NCI-H2171 treated with DMSO at 0.1 percent for 48 hours (cell line): Measurements from ENCODE around the gene RAB34.

ENCODE experiments used
- DNase-seq: peaks from one replicate; lab custom pipeline; 2025; lab: John Stamatoyannopoulos, UW

The RAB34 gene, protein sequence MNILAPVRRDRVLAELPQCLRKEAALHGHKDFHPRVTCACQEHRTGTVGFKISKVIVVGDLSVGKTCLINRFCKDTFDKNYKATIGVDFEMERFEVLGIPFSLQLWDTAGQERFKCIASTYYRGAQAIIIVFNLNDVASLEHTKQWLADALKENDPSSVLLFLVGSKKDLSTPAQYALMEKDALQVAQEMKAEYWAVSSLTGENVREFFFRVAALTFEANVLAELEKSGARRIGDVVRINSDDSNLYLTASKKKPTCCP

DNA sequence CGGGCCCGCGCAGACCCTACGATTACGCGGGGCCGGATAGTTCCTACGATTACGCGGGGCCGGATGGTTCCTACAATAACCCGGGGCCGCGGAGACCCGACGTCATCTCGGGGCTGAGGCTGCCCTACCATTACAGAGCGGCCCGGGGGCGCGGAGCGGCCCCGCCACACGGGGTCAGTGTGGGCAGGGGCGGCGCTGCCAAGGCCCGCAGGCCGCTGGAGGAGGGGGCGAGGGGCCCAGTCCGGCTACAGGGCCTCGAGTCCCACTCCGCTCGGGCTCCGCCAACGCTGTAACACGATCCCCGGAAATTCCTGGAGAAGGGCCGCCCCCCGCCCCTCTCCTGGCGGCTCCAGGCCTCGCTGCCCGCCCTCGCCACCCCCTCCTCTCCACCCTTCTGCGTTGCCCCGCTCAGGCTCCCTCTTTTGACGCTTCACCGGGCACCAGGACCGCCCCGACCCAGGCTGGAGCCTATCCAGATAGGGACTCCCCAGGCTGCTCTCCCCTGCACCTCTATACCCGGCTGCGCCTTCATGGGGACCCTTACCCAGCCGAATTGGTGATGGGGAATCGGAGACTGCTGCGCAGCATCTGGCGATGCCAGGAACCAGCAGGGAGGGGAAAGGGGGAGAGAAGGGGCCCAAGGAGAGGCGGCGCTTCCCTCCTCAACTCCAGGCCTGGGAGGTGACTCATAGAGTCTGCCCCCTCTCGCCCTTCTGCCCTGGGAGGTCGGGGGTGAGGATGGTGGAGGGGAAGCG lies at the start of gene RAB34:
RAB34 (minus strand) TSS at position 291 of the 755 bp plus-strand sequence. CDS start 602 bp downstream, outside the sequence.
- DNase-seq, result peak; percentile 84

DNA sequence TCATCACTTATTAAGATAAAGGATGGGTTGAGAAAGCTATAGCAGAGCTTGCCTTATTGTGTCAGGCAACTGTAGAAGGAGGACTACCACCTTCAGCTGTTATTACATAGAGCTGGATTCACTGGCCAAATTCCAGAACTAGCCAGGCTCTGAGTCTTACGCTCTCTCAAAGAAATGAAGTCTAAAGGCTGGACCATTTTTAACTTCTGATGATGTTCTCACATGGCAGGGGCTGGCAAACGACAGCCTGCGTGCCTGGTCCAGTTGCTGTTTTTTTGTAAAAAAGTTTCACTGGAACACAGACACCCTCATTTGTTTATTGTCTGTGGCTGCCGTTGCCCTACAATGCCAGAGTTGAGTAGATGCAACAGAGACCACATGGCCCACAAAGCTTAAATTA lies 47.4 kb upstream of the RAB34 start:
- DNase-seq, result no peak

DNA sequence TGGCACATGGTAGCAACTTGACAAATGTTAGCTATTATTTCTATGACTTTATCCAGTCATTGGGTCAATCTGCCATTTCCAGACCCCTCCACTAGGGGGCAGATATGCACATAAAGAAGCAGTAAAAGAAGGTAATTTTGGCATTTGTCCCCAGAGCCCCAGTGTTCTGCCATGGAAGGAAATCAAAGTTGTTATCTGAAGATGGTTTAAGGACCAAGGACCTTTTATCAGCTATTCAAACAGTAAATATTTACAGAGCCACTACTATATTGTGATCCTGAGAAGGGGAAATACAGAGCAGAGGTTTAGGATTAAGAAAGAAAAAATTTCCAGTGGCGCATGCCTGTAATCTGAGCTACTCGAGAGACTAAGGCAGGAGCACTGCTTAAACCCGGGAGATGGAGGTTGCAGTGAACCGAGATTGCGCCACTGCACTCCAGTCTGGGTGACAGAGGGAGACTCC lies 46.2 kb upstream of the RAB34 start:
- DNase-seq, result peak; percentile 69

DNA sequence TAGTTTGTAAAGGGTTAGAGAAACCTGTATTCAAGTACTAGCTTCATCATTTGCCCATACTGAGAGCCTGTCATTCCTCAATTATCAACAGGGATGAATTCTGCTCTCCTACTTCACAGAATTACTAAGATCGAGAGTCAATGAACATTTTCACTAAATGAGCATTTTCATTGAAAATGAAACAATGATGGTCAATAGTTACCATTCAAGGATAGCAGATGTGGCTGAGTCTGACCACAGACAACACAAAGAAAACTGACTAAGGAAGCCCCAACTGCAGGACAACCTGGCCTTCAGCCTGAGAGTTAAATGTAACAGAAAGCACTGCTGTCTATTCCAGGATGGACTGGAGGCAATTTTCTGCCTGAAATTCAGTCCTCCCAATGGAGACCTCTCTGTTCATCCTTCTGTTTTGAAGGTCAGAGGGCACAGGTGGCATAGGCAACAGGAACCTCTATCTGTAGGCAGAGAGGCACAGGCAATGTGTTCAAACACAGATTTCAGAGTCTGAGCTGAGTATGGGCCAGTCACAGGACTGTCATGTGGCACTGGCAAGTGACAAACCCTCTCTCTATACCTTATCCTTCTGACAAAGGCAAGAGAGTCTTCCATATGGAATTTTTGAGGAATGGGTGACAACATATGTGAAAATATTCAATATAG lies 45.6 kb upstream of the RAB34 start:
- no peak for DNase-seq

DNA sequence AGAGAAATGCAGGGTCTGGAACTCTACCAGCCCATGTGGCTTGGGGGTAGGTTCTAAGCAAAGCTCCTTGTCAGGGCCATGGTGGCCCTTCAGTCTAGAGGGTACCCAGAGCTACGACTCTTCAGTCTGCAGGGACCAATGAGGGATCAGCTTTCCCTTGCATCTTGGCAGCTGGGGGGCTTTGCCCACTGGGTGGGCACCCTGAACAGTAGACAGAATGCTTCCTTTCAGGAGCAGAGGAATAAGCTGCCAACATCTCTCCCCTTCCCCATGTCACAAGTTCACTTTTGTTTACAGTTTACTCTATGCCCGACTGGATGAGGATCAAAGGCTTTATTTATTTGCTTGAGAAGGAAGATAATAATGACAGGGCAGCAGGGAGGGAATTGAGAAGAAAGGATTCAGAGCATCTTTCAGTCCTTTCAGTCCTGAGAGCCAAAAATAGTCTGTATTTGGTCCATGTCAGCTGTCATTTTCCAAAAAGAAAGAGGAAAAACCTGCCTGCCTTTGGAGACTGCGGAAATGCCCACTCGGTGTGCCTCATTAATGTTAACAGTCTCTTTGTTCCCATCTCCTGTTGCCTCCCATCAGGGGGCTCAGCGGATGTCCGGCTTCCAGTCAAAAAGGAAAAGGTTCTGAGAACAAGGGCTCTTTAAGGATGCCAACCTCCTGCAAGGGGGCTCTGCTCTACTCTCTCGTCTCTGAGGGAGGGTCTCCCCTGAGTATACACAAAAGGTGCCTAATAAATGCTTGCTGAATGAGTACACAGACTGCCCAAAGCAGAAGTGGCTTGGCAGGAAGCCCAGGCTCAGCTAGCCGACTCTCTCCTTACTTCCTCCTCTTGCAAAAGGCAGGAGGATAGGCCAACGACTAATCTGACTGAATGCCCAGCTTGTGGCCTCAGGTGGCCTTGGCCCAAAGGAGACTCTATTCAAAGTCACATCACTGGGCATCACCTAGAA lies 43.2 kb upstream of the RAB34 start:
- DNase-seq, result no peak

DNA sequence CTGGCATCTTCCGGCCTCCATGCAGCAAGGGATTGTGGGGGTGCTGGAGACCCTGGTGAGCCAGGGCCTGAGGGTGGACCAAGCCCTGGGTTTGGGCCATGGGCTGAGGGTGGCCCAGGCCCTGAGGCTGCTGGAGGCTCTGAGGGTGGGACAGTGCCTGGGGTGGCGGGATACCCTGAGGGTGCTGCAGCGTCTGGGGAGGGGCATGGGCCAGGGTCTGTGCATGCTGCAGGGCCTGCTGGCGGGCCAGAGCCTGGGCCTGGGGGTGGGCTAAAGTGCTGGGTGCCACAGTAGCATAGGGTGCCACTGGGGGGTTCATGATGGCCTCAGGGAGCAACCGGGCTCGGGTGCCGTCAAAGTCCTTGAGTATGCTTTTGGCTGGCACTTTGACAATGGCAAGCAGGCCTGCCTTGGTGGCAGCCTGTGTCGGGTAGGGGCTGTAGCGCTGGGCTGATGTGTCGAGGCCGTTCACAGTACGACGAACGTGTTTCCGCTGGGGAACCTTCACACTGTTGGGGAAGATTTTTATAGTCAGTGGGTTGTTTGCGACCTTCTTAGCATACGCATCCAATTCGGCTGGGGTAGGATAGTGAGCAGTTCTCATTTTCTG lies 41.7 kb upstream of the RAB34 start:
- no peak for DNase-seq

DNA sequence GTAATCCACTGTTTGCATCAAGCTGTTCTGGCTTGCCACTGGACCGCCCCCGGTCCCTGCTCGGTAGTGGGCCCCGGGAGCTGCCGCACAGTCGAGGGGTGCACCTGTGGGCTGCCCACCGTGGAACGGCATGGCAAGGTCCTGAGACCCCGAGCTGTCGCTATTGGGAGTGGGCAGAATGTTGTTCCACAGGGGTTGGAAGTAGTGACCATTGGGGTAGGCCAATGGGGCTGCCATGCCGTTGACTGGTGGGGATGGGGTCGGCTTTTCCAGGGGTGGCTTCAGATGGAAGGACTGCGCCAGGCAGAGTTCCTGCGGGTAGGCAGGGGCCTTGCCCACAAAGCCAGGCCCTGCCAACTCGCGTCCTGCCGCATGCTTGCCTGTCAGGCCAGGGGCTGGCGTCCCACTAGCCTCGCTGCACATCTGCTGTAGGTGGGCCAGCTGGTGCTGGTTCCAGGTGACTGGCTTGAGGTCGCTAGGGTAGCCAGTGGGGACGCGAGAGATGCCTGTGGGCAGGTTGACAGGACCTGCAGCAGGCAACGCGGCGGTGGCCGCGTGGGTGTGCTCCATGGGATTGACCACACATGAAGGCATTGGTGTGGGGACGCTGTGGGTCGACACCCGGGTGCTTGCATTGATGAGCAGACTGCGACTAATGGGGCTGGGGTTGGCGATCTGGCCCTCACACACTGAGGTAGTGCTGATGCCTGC lies 40.9 kb upstream of the RAB34 start:
- no peak for DNase-seq

DNA sequence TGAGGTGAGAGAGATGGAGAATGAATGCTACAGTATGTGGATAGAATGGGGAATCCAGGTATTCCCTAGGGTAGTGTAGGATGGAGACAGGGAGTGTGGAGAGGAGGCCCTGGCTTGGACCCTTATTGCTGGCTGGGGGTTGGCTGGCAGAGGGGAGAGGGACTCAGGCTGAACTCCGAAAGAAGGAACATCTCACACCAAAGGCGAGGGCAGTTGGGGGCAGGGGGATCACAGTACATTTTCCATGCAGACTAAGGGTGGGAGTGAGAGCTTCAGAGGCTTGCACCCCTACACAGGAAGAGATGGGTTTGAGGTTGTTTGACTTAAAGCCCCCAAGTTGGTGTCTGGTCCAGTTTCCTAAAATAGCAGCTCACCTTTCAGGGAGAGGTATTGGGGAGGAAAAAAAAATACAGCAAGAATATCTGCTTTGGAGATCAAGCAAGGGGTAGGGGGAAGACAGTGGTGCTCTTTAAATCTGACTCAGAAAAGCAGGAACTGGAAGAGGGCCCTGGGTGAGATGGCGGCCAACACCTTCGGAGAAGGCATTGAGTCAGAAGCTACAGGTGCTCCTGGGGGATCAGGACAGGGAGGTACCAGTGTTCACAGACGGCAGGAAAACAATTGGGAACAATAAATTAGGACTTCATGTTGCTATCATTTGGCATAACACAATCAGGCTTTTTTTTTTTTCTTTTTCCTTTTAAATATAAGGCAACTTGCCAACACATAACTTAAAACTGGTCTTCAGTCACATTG lies 38.6 kb upstream of the RAB34 start:
- no peak for DNase-seq

DNA sequence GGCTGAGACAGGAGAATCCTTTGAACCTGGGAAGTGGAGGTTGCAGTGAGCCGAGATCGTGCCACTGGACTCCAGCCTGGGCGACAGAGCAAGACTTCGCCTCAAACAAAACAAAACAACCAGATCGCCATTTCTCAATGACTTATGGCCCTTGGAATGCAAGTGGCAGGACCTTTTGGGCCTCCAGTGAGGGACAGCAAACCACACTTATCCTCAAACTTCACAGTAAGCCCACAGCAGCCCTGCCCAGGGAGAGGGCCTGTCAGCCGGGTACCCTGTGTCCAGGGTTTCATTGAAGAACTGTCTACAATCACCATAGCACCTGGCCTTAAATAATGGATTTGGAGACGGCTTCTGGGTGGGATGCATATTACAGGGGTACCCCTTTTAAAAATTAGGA lies 37.8 kb upstream of the RAB34 start:
- no peak for DNase-seq

DNA sequence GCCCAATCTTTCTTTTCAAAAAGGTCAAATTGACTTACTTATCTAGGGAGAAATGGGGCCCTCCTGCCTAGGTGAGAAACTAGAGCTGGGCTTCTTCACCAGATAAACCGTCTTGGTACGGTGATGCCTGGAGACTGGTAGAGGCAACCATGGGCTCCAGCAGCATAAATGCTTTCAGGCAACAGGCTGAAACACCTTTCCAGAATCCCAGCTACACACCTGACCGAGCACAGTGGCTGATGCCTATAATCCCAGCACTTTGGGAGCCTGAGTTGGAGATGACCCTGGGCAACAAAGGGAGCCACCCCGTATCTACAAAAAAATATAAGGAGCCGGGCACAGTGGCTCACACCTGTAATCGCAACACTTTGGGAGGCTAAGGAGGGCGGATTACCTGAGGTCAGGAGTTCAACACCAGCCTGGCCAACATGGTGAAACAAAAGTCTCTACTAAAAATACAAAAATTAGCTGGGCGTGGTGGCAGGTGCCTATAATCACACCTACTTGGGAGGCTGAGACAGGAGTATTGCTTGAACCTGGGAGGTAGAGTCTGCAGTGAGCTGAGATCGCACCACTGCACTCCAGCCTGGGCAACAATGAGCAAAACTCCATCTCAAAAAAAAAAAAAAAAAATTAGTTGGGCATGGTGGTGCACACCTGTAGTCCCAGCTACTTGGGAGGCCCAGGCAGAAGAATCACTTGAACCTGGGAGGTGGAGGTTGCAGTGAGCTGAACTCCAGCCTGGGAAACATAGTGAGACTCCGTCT lies 34.1 kb upstream of the RAB34 start:
- no peak for DNase-seq

DNA sequence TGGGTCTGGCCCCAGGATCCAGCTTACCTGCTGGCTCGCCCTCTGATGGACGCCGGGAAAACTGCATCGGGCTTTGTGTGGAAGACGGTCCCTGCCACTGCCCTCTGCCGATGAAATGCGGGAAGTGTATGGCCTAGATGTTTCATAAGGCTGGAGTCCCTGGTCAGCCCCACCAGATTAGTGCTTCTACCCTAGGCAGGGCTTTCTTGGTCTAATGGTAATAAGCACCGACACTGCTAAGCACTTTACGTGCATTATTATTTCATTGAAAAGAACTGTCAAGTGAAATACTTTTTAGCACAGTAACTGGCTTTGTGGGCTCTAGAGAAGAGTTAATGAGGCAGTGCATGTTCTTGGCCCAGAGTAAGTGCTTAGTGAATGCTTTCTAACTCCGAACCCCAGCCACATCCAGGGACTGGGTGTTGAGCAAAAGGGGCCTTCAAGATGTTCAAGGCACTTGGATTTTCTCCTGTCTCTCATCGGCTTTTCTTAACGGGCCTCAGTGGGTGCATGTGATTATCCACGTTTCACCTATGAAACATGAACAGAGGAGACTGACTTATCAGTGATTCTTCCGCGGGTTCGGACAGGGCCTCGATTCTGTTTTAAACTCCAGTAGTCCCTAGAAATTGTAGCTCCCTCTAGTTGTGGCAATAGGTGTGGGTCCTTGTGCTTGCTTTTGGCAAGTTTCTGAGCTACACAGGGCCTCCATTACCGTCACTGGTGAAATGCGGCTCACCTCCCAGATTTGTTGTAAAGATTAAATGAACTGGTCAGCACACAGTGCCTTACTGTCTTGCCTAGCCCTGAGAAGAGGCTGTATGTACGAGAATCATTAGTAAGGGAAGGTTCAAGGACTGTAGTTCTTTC lies 32.7 kb upstream of the RAB34 start:
- DNase-seq, result peak; percentile 84

DNA sequence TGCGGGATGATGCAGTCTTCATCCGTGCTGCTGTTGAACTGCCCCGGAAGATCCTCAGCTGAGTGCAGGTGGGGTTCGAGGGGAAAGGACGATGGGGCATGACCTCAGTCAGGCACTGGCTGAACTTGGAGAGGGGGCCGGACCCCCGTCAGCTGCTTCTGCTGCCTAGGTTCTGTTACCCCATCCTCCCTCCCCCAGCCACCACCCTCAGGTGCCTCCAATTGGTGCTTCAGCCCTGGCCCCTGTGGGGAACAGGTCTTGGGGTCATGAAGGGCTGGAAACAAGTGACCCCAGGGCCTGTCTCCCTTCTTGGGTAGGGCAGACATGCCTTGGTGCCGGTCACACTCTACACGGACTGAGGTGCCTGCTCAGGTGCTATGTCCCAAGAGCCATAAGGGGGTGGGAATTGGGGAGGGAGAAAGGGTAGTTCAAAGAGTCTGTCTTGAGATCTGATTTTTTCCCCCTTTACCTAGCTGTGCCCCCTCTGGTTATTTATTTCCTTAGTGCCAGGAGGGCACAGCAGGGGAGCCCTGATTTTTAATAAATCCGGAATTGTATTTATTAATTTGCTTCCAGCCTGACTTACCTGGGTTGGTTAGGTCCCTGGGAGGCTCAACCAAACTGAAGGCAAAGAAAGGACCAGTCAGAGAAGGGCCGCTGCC lies 32.0 kb upstream of the RAB34 start:
- DNase-seq, result no peak

DNA sequence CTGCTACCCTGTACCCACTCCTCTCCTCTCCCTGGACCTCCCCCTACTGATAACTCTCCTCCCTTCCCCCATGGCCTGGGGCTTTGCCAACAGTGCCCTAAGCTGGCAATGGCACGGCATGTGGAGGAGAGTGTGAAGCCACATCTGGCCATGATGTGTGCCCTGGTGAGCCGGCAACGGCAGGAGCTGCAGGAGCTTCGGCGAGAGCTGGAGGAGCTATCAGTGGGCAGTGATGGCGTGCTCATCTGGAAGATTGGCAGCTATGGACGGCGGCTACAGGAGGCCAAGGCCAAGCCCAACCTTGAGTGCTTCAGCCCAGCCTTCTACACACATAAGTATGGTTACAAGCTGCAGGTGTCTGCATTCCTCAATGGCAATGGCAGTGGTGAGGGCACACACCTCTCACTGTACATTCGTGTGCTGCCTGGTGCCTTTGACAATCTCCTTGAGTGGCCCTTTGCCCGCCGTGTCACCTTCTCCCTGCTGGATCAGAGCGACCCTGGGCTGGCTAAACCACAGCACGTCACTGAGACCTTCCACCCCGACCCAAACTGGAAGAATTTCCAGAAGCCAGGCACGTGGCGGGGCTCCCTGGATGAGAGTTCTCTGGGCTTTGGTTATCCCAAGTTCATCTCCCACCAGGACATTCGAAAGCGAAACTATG lies 31.3 kb upstream of the RAB34 start:
- DNase-seq, result no peak

DNA sequence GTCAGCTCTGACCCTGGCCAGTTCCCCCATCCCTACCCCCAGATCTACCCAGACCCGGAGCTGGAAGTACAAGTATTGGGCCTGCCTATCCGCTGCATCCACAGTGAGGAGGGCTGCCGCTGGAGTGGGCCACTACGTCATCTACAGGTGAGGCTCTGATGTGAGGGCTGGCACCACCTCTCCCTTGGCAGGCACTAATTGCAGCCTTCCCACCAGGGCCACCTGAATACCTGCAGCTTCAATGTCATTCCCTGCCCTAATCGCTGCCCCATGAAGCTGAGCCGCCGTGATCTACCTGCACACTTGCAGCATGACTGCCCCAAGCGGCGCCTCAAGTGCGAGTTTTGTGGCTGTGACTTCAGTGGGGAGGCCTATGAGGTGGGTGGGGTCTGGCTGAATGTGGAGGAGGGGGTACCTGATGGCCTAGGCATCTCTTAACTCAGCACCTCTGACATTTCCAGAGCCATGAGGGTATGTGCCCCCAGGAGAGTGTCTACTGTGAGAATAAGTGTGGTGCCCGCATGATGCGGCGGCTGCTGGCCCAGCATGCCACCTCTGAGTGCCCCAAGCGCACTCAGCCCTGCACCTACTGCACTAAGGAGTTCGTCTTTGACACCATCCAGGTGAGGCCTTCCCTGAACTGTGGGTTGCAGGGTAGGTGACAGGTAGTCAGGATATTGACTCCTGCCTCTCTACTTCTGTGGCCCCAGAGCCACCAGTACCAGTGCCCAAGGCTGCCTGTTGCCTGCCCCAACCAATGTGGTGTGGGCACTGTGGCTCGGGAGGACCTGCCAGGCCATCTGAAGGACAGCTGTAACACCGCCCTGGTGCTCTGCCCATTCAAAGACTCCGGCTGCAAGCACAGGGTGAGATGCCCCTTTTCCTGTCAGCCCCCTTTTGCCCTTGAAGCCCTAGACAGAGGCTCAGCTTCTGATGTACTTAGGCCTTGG lies 30.4 kb upstream of the RAB34 start:
- DNase-seq, result no peak

DNA sequence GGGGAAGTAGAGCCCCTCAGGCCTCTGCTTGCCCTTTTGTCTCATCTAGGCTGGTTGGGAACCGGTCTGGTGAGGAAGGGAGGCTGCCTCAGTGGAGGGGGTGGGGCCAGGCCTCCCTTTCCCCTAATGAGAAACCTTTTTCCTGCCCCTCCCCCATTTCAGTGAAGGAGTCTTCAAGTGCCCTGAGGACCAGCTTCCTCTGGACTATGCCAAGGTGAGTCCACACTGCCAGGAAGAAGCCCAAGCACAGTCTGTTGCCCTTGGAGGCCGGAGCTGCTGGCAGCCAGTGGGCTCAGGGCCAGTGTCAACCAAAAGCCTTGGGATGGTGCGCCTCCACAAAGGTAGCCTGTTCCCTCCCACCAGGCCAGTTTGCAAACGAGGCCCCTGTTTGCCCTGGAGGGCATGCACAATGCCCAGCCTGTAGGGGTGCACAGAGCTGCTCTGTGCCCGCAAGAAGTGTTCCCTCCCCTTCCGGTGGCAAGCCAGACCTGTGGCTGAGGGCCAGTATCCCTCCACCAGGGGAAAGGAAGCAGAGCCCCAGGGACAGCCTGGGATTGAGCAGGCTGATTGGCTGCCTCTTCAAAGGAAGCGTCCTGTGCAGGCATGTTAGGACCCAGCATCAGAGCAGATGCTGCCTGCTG lies 29.5 kb upstream of the RAB34 start:
- DNase-seq, result peak; percentile 69
